Measurements from ENCODE around the gene THSD7A.

DNA sequence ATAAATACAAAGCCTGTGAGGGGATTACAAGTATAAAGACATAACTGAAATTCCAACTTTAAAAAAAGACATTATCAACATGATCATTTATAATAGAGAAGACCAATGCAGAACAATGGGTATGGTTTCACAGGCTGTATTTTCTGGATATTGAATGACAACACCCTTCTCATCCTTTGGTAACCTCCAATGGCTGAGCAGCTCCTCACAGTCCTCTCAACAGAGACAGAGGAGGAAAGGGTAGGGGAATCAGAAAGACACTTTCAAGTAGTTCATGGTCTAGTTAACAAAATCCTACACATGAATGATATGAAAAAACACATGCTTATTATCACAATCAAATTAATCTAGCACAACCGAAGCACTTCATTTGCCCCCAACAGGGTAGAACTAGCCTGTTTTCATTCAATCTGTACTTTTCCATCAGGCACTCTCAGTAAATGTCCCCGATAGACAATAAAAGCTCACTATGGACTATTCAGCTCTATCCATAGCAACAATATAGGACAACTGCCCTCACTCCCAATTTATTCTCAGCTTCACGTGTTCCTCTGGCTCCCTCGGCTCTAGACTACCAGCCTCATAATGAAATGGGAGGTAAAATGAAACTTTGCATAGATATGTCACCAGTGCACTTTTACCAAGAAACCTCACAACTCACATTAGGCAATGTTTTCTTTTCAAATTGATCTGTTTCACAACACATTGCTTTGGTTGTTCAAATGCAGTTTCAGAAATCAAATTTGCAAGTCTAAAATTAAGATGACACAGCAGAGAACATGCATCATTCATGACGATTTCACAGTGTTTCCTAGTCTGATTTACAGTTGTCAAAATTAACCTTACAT is 211.4 kb downstream of the THSD7A start:
- TF ChIP-seq POLR2AphosphoS5 (IDR thresholded peaks at IDR 0.05; ENCODE audit: low read depth, low read length) (no peak), SIN3A (IDR thresholded peaks at IDR 0.05; ENCODE audit: borderline replicate concordance, insufficient read depth, low read length) (no peak), TAF1 (IDR thresholded peaks at IDR 0.05; ENCODE audit: borderline replicate concordance, insufficient read depth, low read length) (no peak)
- TF ChIP-seq, protein P1, sequence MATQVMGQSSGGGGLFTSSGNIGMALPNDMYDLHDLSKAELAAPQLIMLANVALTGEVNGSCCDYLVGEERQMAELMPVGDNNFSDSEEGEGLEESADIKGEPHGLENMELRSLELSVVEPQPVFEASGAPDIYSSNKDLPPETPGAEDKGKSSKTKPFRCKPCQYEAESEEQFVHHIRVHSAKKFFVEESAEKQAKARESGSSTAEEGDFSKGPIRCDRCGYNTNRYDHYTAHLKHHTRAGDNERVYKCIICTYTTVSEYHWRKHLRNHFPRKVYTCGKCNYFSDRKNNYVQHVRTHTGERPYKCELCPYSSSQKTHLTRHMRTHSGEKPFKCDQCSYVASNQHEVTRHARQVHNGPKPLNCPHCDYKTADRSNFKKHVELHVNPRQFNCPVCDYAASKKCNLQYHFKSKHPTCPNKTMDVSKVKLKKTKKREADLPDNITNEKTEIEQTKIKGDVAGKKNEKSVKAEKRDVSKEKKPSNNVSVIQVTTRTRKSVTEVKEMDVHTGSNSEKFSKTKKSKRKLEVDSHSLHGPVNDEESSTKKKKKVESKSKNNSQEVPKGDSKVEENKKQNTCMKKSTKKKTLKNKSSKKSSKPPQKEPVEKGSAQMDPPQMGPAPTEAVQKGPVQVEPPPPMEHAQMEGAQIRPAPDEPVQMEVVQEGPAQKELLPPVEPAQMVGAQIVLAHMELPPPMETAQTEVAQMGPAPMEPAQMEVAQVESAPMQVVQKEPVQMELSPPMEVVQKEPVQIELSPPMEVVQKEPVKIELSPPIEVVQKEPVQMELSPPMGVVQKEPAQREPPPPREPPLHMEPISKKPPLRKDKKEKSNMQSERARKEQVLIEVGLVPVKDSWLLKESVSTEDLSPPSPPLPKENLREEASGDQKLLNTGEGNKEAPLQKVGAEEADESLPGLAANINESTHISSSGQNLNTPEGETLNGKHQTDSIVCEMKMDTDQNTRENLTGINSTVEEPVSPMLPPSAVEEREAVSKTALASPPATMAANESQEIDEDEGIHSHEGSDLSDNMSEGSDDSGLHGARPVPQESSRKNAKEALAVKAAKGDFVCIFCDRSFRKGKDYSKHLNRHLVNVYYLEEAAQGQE (IDR thresholded peaks at IDR 0.05; ENCODE audit: insufficient read depth in 1 of 2, low read depth in 2 of 2, low read length in 2 of 2) = no peak
